ENCODE results near the gene ZNF730.
"Not testable (repeated sequence)": the region's sequence is repeated elsewhere in the genome, so short reads cannot be mapped to it uniquely, and the experiment has no call there.

The ZNF730 gene

DNA sequence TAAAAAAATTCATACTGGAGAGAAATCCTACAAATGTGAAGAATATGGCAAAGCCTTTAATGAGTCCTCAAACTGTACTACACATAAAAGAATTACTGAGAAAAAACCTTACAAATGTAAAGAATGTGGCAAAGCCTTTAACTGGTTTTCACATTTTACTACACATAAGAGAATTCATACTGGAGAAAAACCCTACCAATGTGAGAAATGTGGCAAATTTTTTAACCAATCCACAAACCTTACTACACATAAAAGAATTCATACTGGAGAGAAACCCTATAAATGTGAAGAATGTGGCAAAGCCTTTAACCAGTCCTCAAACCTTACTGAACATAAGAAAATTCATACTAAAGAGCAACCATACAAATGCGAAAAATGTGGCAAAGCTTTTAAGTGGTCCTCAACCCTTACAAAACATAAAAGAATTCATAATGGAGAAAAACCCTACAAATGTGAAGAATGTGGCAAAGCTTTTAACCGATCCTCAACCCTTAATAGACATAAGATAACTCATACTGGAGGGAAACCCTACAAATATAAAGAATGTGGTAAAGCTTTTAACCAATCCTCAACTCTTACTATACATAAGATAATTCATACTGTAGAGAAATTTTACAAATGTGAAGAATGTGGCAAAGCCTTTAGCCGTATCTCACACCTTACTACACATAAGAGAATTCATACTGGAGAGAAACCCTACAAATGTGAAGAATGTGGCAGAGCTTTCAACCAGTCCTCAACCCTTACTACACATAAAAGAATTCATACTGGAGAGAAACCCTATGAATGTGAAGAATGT, 29.0 kb downstream of the ZNF730 start:
- Mint-ChIP-seq H3K36me3 (ENCODE audit: low read depth) (no peaks in the 10 kb centered on the region), H3K4me3 (no peak overlapping the region), H3K27me3 (ENCODE audit: low read depth) (no peaks in the 10 kb centered on the region), H3K27ac (no peak overlapping the region), H3K4me1 (ENCODE audit: low read depth) (no peaks in the 10 kb centered on the region), H3K9me3 (peaks cover 64% of the 10 kb centered on the region)
- DNase-seq (ENCODE audit: low spot score) = no peak

GRCh38 chr19:23160766-23161165, 43.9 kb downstream of the ZNF730 start:
- H3K27me3 Mint-ChIP-seq (ENCODE audit: low read depth) = no peaks in the 10 kb centered on the region
- peaks cover 53% of the 10 kb centered on the region for H3K9me3 Mint-ChIP-seq
- no peak overlapping the region for H3K27ac Mint-ChIP-seq
- no peaks in the 10 kb centered on the region for H3K4me1 Mint-ChIP-seq (ENCODE audit: low read depth)
- no peak overlapping the region for H3K4me3 Mint-ChIP-seq
- H3K36me3 Mint-ChIP-seq (ENCODE audit: low read depth) = no peaks in the 10 kb centered on the region
- no peak for DNase-seq (ENCODE audit: low spot score)

GRCh38 chr19:23168286-23168685, 51.5 kb downstream of the ZNF730 start:
- not testable (repeated sequence) for H3K27me3 Mint-ChIP-seq (ENCODE audit: low read depth); H3K36me3 Mint-ChIP-seq (ENCODE audit: low read depth); H3K27ac Mint-ChIP-seq; H3K4me1 Mint-ChIP-seq (ENCODE audit: low read depth); DNase-seq (ENCODE audit: low spot score); H3K4me3 Mint-ChIP-seq
- H3K9me3 Mint-ChIP-seq = peaks cover 38% of the 10 kb centered on the region

DNA sequence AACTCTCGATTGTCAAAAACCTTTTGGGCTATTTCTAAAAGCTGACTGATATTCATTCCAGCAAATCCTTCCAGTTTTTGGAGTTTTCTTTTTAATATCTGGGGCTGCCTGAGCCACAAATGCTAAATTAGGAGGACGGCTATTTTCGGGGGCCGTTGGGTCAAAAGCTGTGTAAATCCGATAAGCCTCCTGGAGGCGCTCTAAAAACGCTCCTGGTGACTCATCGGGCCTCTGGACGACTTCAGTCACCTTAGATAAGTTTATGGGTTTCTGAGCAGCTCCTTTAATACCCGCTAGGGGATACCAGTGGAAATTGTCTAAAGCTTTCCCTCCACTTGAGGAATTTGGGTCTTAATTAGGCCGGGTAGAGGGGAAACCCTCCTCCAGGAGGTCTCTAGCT, 66.4 kb downstream of the ZNF730 start:
- Mint-ChIP-seq H3K9me3 (peaks cover 74% of the 10 kb centered on the region), H3K4me3 (no peak overlapping the region), H3K27me3 (ENCODE audit: low read depth) (no peaks in the 10 kb centered on the region), H3K36me3 (ENCODE audit: low read depth) (no peaks in the 10 kb centered on the region), H3K27ac (no peak overlapping the region), H3K4me1 (ENCODE audit: low read depth) (no peaks in the 10 kb centered on the region)
- DNase-seq (ENCODE audit: low spot score) = no peak

DNA sequence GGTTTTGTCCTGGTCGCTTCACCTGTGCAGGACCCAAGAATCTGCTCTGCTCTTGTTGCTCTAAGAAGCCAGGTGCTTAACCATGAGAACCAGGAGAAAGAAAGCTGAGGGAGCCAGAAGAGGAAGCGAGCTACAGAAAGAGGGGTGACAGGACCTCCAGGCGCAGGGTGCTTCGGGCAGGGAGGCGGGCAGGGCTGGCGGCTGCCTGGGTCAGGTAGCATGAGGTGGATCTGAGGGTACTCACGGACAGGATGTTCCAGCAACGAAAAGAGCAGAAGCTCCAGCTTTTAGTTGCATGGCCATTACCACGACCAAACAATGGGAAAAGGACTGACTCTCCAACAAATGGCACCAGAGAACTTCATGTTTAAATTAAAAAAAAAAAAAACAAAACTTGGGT, 73.5 kb downstream of the ZNF730 start:
- H3K4me3 Mint-ChIP-seq = no peak overlapping the region
- H3K36me3 Mint-ChIP-seq (ENCODE audit: low read depth) = peaks cover 1% of the 10 kb centered on the region
- peaks cover 44% of the 10 kb centered on the region for H3K9me3 Mint-ChIP-seq
- no peaks in the 10 kb centered on the region for H3K4me1 Mint-ChIP-seq (ENCODE audit: low read depth)
- no peak overlapping the region for H3K27ac Mint-ChIP-seq
- H3K27me3 Mint-ChIP-seq (ENCODE audit: low read depth) = no peaks in the 10 kb centered on the region
- DNase-seq (ENCODE audit: low spot score) = no peak

Data from T-helper 2 cell treated with Interferon-gamma antibody and Interleukin-4, amounts not matched to agents 5 μg/mL and 100 μg/mL, for 36 hours (primary cell).